Hematopoietic multipotent progenitor cell (in vitro differentiated cells): Measurements from ENCODE around the gene CD200R1L. TPM values are rescaled to one million over a fixed set of nuclear protein-coding genes. Genes with fewer than 3 reads are reported as not detected.

Source experiments
- DNase-seq, 3 donors: peaks; one replicate each; pipeline ENCODE4 v3.0.0-alpha.2; 2011 to 2015; ENCODE audit warnings: low read depth in 2 of 3, low spot score in 2 of 3
- total RNA-seq: library from RNA; depleted of rRNA; stranded (reverse); fragments of >200 nt; gene quantifications from one replicate; pipeline ENCODE4 v1.2.3, GENCODE V29; 2012

CD200R1L gene
- total RNA-seq, 1 donor = not detected

DNA sequence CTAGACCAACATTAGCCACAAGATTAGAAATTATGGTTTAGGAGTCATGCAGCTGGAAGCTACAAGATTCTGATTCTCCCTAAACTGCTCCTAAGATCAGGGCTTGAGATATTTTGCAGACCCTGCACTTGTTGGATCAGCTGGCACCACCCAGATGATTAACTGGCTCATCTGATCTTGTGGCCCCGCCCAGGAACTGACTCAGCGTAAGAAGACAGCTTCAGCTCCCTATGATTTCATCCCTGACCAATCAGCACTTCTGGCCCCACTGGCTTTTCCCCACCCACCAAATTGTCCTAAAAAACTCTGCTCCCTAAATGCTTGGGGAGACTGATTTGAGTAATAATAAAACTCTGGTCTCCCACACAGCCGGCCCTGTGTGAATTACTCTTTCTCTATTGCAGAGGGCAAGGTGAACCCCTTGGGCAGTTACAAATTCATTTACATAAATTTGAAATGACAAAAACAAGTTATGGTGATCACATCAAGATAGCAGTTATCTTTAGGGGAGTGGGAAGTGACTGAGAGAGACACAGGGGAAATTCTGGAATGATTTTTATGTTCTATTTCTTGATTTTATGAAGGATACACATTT, 76.5 kb downstream of the CD200R1L start:
- no peak for DNase-seq

DNA sequence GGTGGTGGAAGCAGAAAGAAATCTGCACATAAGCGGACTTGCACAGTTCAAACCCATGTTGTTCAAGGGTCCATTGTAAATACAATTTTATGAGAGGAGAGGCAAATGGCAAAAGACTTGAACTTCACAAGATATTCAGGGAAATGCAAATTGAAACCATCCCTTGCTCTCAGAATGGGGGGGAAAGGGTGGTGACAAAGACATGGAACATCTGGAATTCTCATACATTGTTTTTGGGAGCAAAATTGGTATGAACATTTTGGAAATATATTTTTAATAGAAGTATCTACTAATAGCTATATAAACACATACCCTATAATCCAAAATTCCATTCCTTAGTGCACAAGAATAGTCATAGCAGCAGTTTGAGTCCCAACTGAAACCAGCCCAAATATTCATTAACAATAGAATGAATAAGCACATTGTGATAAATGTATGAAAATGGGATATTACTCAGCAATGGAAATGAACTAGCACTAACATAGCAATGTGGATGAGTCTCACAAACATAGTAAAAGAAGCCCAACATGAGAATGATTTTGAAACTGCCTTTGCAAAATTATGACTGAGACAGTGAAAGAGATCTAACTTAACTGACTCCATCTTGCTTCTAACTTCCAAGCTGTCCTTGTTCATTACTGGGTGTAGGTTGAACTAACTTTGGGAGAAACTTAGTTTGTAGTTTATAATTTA, 77.2 kb downstream of the CD200R1L start:
- DNase-seq = no peak

DNA sequence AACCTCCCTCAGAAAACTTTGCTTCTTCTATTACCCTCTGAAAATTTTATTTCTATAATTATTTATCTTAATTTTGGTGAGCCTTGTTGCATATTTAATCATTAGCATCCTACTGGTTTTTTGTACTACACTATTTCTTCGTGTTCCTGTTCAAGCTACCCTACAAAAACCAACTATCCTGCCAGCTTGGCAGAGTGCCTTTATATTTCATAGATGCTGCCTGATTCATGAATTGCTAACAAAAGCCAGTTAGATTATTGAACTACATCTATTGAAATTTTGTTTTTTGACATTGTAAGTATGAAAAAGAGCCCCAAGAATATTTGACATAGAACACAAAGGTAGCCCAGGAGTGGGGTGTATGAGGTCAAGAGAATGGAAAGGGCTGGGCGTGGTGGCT, 78.9 kb downstream of the CD200R1L start:
- DNase-seq = no peak

DNA sequence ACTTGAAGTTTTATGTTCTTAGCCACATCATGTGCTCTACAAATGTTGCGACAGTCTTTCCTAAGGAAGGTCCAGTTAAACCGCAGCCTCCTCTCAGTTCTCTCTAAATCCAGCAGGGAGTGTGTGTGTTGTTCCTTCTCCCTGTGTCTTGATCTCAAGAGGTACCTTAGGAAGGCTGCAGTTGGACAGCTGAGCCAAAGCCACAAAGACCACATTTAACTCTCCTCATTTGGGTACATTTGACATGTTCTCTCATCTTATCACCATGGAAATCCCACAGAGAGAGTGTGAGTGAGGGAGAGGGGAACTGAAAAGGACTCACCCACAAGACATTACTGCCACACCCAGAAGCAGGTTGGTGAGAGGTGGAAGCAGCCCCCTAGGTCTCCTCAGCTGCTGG, 79.5 kb downstream of the CD200R1L start:
- DNase-seq = no peak

Other genes with a start within 250 kb of the CD200R1L start
- under 0.01 TPM for gene CCDC80, start 205.7 kb downstream of the CD200R1L start, total RNA-seq
- gene CD200R1, start 128.2 kb upstream of the CD200R1L start, total RNA-seq = 0.54 TPM
- gene GTPBP8, start 144.1 kb upstream of the CD200R1L start, total RNA-seq = 39.9 TPM